ENCODE data around the gene ERP27. TPM values are rescaled to one million over a fixed set of nuclear protein-coding genes. Genes with fewer than 3 reads are reported as not detected.
A peak's percentile ranks its signal among the peaks of the same experiment; 100 is the strongest.

The ERP27 gene
- total RNA-seq, 1 donor from 2014 or later: not detected

DNA sequence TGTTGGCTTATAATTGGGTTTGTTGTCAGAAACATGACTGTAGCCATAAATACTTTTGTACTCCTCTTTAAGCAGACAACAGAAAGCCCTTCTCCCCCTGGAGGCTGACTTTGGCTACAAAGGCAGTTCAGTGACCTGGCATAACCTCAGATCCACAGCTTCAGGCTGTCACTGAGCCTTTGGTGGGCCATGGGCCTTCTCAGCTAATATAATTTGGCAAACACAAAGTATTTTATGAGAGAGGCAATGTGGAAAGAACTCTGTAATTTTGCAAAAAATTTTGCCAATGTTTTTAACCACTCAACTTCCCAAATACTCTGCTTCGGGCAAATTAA, 37.1 kb downstream of the ERP27 start:
- TF ChIP-seq, protein P1, sequence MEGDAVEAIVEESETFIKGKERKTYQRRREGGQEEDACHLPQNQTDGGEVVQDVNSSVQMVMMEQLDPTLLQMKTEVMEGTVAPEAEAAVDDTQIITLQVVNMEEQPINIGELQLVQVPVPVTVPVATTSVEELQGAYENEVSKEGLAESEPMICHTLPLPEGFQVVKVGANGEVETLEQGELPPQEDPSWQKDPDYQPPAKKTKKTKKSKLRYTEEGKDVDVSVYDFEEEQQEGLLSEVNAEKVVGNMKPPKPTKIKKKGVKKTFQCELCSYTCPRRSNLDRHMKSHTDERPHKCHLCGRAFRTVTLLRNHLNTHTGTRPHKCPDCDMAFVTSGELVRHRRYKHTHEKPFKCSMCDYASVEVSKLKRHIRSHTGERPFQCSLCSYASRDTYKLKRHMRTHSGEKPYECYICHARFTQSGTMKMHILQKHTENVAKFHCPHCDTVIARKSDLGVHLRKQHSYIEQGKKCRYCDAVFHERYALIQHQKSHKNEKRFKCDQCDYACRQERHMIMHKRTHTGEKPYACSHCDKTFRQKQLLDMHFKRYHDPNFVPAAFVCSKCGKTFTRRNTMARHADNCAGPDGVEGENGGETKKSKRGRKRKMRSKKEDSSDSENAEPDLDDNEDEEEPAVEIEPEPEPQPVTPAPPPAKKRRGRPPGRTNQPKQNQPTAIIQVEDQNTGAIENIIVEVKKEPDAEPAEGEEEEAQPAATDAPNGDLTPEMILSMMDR (IDR thresholded peaks at IDR 0.05): peak; percentile 37
- no peak for TF ChIP-seq EZH2phosphoT487 (IDR thresholded peaks at IDR 0.05)
- no peaks in the 10 kb centered on the region for H3F3A ChIP-seq (ENCODE audit: low read depth)
- H3K9ac ChIP-seq: no peak overlapping the region
- no peak overlapping the region for H3K27ac ChIP-seq
- no peaks in the 10 kb centered on the region for H3K36me3 Mint-ChIP-seq
- H3K4me3 Mint-ChIP-seq: no peak overlapping the region
- H4K20me1 ChIP-seq (ENCODE audit: low read depth): no peaks in the 10 kb centered on the region
- H3K27me3 ChIP-seq: no peaks in the 10 kb centered on the region
- no peaks in the 10 kb centered on the region for H3K9me3 ChIP-seq (ENCODE audit: low read depth)
- no peaks in the 10 kb centered on the region for H3K9me3 Mint-ChIP-seq
- H2AFZ ChIP-seq (replicated peaks): no peak overlapping the region
- H3K27ac Mint-ChIP-seq: no peak overlapping the region
- no peak overlapping the region for H3K4me3 ChIP-seq
- no peaks in the 10 kb centered on the region for H3K36me3 ChIP-seq
- no peaks in the 10 kb centered on the region for H3K79me2 ChIP-seq (ENCODE audit: low read depth)
- H3K4me1 ChIP-seq: peaks cover 16% of the 10 kb centered on the region
- DNase-seq (ENCODE audit: low spot score): peak; percentile 41
- H3K4me2 ChIP-seq: peak overlapping the region; percentile 45
- peaks cover 3% of the 10 kb centered on the region for H3K27me3 Mint-ChIP-seq (ENCODE audit: insufficient read depth, low read depth)
- no peaks in the 10 kb centered on the region for H3K4me1 Mint-ChIP-seq

DNA sequence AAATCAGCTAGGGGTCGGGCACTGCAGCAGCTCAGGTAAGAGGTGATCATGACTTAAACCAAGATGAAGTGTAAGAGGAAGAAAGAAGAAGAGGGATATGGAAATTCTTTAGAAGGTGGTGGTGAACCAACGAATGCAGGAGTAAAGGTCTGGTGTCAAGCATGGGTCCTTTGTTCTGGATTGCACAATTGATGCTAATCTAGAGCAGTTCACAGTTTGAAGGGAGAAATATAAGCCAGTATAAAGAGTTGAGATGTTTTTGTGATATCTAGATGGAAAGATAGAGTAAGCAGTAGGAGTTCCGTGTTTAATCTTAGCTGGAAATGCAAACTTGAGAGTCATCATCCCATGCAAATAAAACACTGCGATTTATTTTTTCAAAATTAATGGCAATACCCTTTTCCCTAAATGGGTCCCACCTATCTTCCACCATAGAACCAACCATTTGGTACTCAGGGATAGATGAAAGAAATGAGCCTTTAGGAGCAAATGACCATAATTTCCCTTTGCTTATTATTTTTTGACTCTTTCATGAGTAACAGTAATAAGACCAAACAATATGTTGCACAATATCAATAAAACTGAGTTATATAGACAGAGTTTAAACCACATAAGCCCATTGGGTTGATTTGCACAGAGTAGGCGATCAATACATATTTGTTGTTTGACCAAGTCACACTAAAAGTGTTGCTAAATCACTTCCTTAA, 37.7 kb downstream of the ERP27 start:
- H2AFZ ChIP-seq (replicated peaks): no peak overlapping the region
- H3K9me3 ChIP-seq (ENCODE audit: low read depth): no peaks in the 10 kb centered on the region
- H3K9me3 Mint-ChIP-seq: no peaks in the 10 kb centered on the region
- H3K4me3 Mint-ChIP-seq: no peak overlapping the region
- peaks cover 3% of the 10 kb centered on the region for H3K27me3 Mint-ChIP-seq (ENCODE audit: insufficient read depth, low read depth)
- H3F3A ChIP-seq (ENCODE audit: low read depth): no peaks in the 10 kb centered on the region
- H3K79me2 ChIP-seq (ENCODE audit: low read depth): no peaks in the 10 kb centered on the region
- no peaks in the 10 kb centered on the region for H3K36me3 Mint-ChIP-seq
- no peaks in the 10 kb centered on the region for H4K20me1 ChIP-seq (ENCODE audit: low read depth)
- H3K27me3 ChIP-seq: no peaks in the 10 kb centered on the region
- peaks cover 16% of the 10 kb centered on the region for H3K4me1 ChIP-seq
- DNase-seq (ENCODE audit: low spot score): no peak
- no peak overlapping the region for H3K27ac ChIP-seq
- no peak overlapping the region for H3K9ac ChIP-seq
- TF ChIP-seq EZH2phosphoT487 (IDR thresholded peaks at IDR 0.05) (no peak), EZH2 (IDR thresholded peaks at IDR 0.05) (no peak)
- TF ChIP-seq, protein P1 (IDR thresholded peaks at IDR 0.05): no peak
- H3K4me1 Mint-ChIP-seq: no peaks in the 10 kb centered on the region
- H3K36me3 ChIP-seq: no peaks in the 10 kb centered on the region
- H3K4me3 ChIP-seq: no peak overlapping the region
- H3K4me2 ChIP-seq: no peak overlapping the region
- H3K27ac Mint-ChIP-seq: no peak overlapping the region

DNA sequence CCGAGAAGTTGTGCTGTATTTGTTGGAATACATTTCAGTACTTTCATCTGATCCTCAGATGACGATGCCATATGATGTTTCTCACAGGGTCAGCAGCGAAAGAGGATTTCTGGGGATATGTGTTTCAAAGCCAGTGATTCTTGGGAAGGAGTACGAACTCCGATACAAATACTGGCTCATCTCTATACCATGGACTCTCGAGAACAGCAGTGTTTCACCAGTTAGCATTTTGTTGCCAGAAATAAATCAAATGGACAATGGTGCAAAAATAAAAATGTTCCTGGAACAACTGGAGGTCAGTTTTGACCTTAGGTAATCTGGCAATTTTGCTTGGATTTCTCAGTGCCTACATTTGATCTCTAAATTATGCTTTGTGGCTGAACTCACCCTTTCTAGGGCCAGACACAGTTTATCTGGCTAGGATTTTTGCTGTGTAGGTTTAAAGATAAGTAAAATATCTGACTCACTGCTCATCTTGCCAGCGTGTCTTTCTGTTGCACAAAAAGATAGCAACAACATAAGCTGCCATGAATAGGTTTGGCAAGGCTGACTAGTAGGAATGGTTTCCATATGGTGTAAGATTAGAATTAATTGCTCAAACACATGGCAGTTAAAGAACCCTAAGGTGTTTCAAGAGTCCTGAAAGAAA, 41.7 kb downstream of the ERP27 start:
- TF ChIP-seq, protein P1 (IDR thresholded peaks at IDR 0.05): no peak
- no peak for TF ChIP-seq EZH2 (IDR thresholded peaks at IDR 0.05)
- TF ChIP-seq EZH2phosphoT487 (IDR thresholded peaks at IDR 0.05): no peak
- Histone ChIP-seq H3K27ac (no peak overlapping the region), H3K27me3 (no peaks in the 10 kb centered on the region), H3K4me3 (no peak overlapping the region), H4K20me1 (ENCODE audit: low read depth) (no peaks in the 10 kb centered on the region), H3K9ac (no peak overlapping the region), H3K4me1 (peaks cover 21% of the 10 kb centered on the region), H3F3A (ENCODE audit: low read depth) (no peaks in the 10 kb centered on the region), H3K9me3 (ENCODE audit: low read depth) (no peaks in the 10 kb centered on the region), H3K36me3 (no peaks in the 10 kb centered on the region), H3K4me2 (no peak overlapping the region), H3K79me2 (ENCODE audit: low read depth) (no peaks in the 10 kb centered on the region), H2AFZ (replicated peaks) (no peak overlapping the region)
- Mint-ChIP-seq H3K27ac (no peak overlapping the region), H3K9me3 (no peaks in the 10 kb centered on the region), H3K4me3 (no peak overlapping the region), H3K27me3 (ENCODE audit: insufficient read depth, low read depth) (no peaks in the 10 kb centered on the region), H3K4me1 (peaks cover 10% of the 10 kb centered on the region), H3K36me3 (no peaks in the 10 kb centered on the region)
- DNase-seq (ENCODE audit: low spot score): no peak

Data from neural progenitor cell (in vitro differentiated cells).